Loucy (cell line): ENCODE data around the gene TPM1.

Experiments
- H2AFZ ChIP-seq: fragments of 200-600 bp; sonication (generic); 2 replicates; pipeline ENCODE4 v1.6.0; 2016; ENCODE audit warnings: antibody characterized with exemption, mild to moderate bottlenecking, low read length, moderate library complexity
- H3F3A ChIP-seq: fragments of 200-600 bp; 2 replicates; pipeline ENCODE4 v1.6.0; 2016; ENCODE audit warnings: antibody characterized with exemption, low read depth, mild to moderate bottlenecking
- H3K27me3 ChIP-seq: fragments of 200-600 bp; sonication (generic); 2 replicates; pipeline ENCODE4 v1.6.1; 2014; ENCODE audit warnings: low read length, mild to moderate bottlenecking; ENCODE audit not compliant: insufficient read depth, poor library complexity, severe bottlenecking
- H3K36me3 ChIP-seq: fragments of 200-600 bp; sonication (generic); 2 replicates; pipeline ENCODE4 v1.6.1; 2016; ENCODE audit warnings: low read length; ENCODE audit not compliant: insufficient read depth
- H3K4me1 ChIP-seq: fragments of 200-600 bp; sonication (generic); 2 replicates; pipeline ENCODE4 v1.5.1; 2014; ENCODE audit warnings: low read length, mild to moderate bottlenecking; ENCODE audit not compliant: insufficient read depth, poor library complexity, severe bottlenecking
- H3K4me2 ChIP-seq: fragments of 200-600 bp; sonication (generic); 2 replicates; pipeline ENCODE4 v1.6.0; 2014; ENCODE audit warnings: antibody characterized with exemption, low read length, low read depth, mild to moderate bottlenecking; ENCODE audit not compliant: poor library complexity, severe bottlenecking
- H3K4me3 ChIP-seq: fragments of 200-600 bp; sonication (generic); 2 replicates; pipeline ENCODE4 v1.5.1; 2014; ENCODE audit warnings: low read length, mild to moderate bottlenecking, mixed read lengths; ENCODE audit not compliant: poor library complexity, severe bottlenecking
- H3K79me2 ChIP-seq: fragments of 200-600 bp; sonication (generic); 2 replicates; pipeline ENCODE4 v1.6.1; 2014; ENCODE audit warnings: low read length; ENCODE audit not compliant: insufficient read depth
- H3K9ac ChIP-seq: fragments of 200-600 bp; sonication (generic); 2 replicates; pipeline ENCODE4 v1.6.0; 2014; ENCODE audit warnings: mild to moderate bottlenecking, low read depth, low read length, moderate library complexity; ENCODE audit not compliant: poor library complexity, severe bottlenecking
- H3K9me2 ChIP-seq: fragments of 200-600 bp; sonication (generic); replicated peaks from 2 replicates; pipeline ENCODE4 v1.6.1; 2016; ENCODE audit warnings: low read depth, low read length, mixed read lengths
- H3K9me3 ChIP-seq: fragments of 200-600 bp; sonication (generic); 2 replicates; pipeline ENCODE4 v1.6.1; 2014; ENCODE audit warnings: mild to moderate bottlenecking, antibody characterized with exemption, low read length, low read depth; ENCODE audit not compliant: insufficient read depth
- H4K20me1 ChIP-seq: fragments of 200-600 bp; sonication (generic); 2 replicates; pipeline ENCODE4 v1.6.0; 2014; ENCODE audit warnings: antibody characterized with exemption, low read length, mild to moderate bottlenecking; ENCODE audit not compliant: insufficient read depth, poor library complexity, severe bottlenecking
- CTCF ChIP-seq: fragments of 200-600 bp; sonication (generic); conservative IDR thresholded peaks from 2 replicates; pipeline ENCODE4 v1.5.1; 2014; ENCODE audit warnings: mild to moderate bottlenecking, antibody characterized with exemption, low read length
- EZH2phosphoT487 ChIP-seq: fragments of 200-600 bp; IDR thresholded peaks from 2 replicates; pipeline ENCODE4 v1.6.1; 2018; ENCODE audit warnings: antibody characterized with exemption, mild to moderate bottlenecking, moderate library complexity, borderline replicate concordance

The TPM1 gene

DNA sequence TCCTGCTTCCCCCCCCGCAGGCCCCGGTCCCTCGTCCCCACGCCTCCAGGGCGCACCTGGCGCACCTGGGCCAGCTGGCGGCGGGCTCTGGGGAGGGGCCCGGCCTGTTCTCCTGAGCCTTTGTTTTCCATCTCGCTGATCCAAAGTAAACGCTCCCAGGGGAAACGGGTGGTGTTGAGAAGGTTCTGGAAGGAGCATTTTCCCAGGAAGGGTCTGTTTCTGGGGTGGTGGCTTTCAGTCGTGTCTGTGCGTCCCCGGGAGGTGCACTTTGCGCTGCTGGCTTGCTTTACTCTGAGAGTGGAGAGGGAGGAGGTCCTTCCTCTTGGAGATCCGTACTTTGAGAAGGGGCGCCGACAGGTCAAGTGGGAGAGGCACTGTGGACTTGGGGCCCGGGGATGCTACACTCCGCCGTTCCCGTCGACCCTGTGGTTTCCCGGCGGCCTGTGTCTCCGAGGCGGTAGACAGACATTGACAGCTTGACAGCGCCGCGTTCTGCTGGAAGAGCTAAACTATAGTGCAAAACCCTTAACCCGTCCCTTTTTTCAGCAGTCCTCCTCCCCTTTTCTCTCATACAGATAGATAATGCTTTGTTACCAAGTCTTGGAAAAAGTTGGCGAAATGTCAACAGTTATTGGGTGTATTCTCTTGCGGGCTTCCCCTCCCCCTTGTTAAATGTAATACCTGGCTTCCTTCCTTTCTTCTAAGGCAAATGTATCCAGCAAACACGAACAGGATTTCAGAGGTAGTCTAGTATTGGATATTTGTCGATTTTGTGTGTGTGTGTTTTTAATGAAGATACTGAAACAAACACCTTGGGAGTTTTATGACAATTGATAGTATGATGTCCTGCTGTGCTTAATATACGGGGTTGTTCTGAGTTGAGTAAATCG lies 6.5 kb downstream of the TPM1 start:
- peaks cover 53% of the 10 kb centered on the region for H3K4me1 ChIP-seq
- H3K27me3 ChIP-seq = no peaks in the 10 kb centered on the region
- peaks cover 54% of the 10 kb centered on the region for H3K79me2 ChIP-seq
- H4K20me1 ChIP-seq = peaks cover 4% of the 10 kb centered on the region
- H3K9me3 ChIP-seq = no peaks in the 10 kb centered on the region
- no peaks in the 10 kb centered on the region for H3K9me2 ChIP-seq
- H3K4me2 ChIP-seq = peak overlapping the region; percentile 90
- H3K4me3 ChIP-seq = peak overlapping the region; percentile 96
- peak overlapping the region; percentile 83 for H3K9ac ChIP-seq
- peak overlapping the region; percentile 85 for H2AFZ ChIP-seq
- TF ChIP-seq EZH2phosphoT487 (no peak), CTCF (peak; percentile 32)
- no peaks in the 10 kb centered on the region for H3F3A ChIP-seq
- H3K36me3 ChIP-seq = no peaks in the 10 kb centered on the region

GRCh38 chr15:63049783-63050371 lies 7.3 kb downstream of the TPM1 start:
- Histone ChIP-seq H3K79me2 (peaks cover 61% of the 10 kb centered on the region), H3K4me1 (peaks cover 61% of the 10 kb centered on the region), H4K20me1 (peaks cover 4% of the 10 kb centered on the region), H3F3A (no peaks in the 10 kb centered on the region), H3K9me3 (no peaks in the 10 kb centered on the region), H3K36me3 (no peaks in the 10 kb centered on the region), H3K9ac (peak overlapping the region; percentile 83), H3K4me3 (peak overlapping the region; percentile 96), H2AFZ (no peak overlapping the region), H3K9me2 (no peaks in the 10 kb centered on the region), H3K27me3 (no peaks in the 10 kb centered on the region), H3K4me2 (peak overlapping the region; percentile 90)
- no peak for TF ChIP-seq CTCF
- no peak for TF ChIP-seq EZH2phosphoT487

DNA sequence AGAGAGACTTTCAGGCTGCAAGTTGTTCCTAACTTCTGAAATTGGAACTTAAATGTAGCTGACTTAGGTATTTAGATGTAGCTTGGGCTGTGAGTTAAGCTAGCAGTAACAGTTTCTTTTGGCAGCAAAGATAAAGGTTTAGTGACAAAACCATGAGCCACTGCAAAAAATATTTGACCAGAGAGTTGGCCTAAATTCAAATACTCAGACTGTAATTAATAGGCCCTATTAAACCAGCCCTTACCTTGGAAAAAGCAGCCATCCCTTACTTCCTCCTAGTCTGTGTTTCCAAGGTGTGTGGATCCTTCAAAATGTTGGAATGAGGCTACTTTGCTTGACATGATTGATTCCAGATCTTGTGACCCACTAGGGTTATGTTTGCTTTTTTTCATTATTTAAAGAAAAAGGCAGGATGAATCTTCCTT lies 8.2 kb downstream of the TPM1 start:
- Histone ChIP-seq H3K27me3 (no peaks in the 10 kb centered on the region), H3K9ac (peak overlapping the region; percentile 83), H4K20me1 (peaks cover 4% of the 10 kb centered on the region), H2AFZ (no peak overlapping the region), H3K9me3 (no peaks in the 10 kb centered on the region), H3K9me2 (no peaks in the 10 kb centered on the region), H3K4me3 (peak overlapping the region; percentile 96), H3K79me2 (peaks cover 70% of the 10 kb centered on the region), H3F3A (no peaks in the 10 kb centered on the region), H3K4me1 (peaks cover 70% of the 10 kb centered on the region), H3K36me3 (no peaks in the 10 kb centered on the region), H3K4me2 (peak overlapping the region; percentile 90)
- TF ChIP-seq EZH2phosphoT487 (no peak), CTCF (no peak)
